ENCODE results near the gene OCEL1.

The OCEL1 gene

DNA sequence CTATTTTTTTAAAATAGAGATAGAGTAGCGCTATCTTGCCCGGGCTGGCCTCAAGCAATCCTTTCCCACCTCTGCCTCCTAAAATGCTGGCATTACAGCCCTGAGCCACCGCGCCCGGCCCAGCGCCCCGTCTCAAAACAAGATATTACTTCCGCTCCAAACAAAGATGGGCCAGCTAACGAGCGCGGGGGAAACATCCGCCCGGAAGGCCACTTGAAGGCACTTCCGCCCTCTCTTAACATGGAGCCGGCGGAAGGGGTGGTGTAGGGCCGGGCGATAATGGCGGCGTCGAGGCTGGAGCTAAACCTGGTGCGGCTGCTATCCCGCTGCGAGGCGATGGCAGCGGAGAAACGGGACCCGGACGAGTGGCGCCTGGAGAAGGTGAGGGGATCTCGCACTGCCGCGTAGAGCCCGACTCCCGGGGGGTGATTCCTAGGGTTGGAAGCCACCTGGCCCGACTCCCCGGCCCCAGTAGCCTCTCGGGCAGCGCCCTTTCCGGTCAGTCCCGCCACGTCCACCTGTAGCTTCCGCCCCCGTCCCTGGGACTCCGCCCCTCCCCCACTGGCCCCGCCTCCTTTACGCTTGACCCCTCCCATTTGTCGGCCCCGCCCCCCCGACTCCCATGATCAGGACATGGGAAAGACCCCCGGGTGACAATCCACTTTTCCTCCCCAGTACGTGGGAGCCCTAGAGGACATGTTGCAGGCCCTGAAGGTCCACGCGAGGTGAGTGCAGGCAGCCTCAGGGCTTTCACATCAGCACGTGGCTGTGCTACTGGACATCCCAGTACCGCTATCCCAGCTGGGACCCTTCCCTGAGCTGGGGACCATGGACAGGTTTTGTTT lies 10.7 kb upstream of the OCEL1 start, which contains the start of gene USE1:
Gene USE1, plus strand, starts transcription at position 231 of the 845 bp plus-strand sequence. Its CDS starts 49 bp downstream, at position 280.
- Histone ChIP-seq H3K79me1 (replicated peaks; ENCODE audit: low read length, poor library complexity, severe bottlenecking) (peaks cover 14% of the 10 kb centered on the region), H3K4me3 (ENCODE audit: insufficient read depth in 1 of 2, low read depth in 1 of 2, low read length in 2 of 2) (peak within 1 kb of the TSS; percentile 78 to 86), H4K8ac (ENCODE audit: low read length) (peak within 1 kb of the TSS; percentile 97), H3K27ac (ENCODE audit: low read length, poor library complexity, severe bottlenecking) (peak within 1 kb of the TSS; percentile 88), H2AFZ (ENCODE audit: low read depth, low read length) (peak within 1 kb of the TSS; percentile 89), H3K18ac (ENCODE audit: low read depth in 1 of 2, low read length in 2 of 2) (peak within 1 kb of the TSS; percentile 95 to 98), H2BK15ac (ENCODE audit: low read depth, poor library complexity, severe bottlenecking) (peak within 1 kb of the TSS; percentile 99), H3K14ac (ENCODE audit: low read length in 2 of 2) (no peak within 1 kb of the TSS), H2BK5ac (ENCODE audit: low read depth, low read length, poor library complexity, severe bottlenecking) (peak within 1 kb of the TSS; percentile 97), H2AK5ac (ENCODE audit: low read length, severe bottlenecking) (peak within 1 kb of the TSS; percentile 92), H3K27me3 (ENCODE audit: control insufficient read depth in 1 of 2, insufficient read depth in 1 of 2, low read length in 2 of 2) (no peaks in the 10 kb centered on the region), H3K36me3 (ENCODE audit: control insufficient read depth in 1 of 2, insufficient read depth in 2 of 2, low read depth in 1 of 2, low read length in 2 of 2) (peaks cover 60 to 62% of the 10 kb centered on the region in 2 experiments), H3K4me1 (ENCODE audit: control insufficient read depth, insufficient read depth, low read depth, low read length) (peaks cover 16% of the 10 kb centered on the region), H3K9ac (ENCODE audit: low read length) (peak within 1 kb of the TSS; percentile 90), H3K4ac (ENCODE audit: low read depth in 1 of 2, low read length in 2 of 2) (peak within 1 kb of the TSS; percentile 97 to 98), H3K23ac (ENCODE audit: low read length in 2 of 2) (peak within 1 kb of the TSS in 1 of 2 experiments; percentile 87), H3K9me3 (ENCODE audit: control insufficient read depth, low read length) (no peaks in the 10 kb centered on the region), H4K91ac (ENCODE audit: low read length) (peak within 1 kb of the TSS; percentile 98), H3K4me2 (ENCODE audit: low read length, poor library complexity, severe bottlenecking) (peak within 1 kb of the TSS; percentile 66), H2BK120ac (ENCODE audit: low read depth, low read length) (peak within 1 kb of the TSS; percentile 93), H2BK12ac (ENCODE audit: low read length in 2 of 2) (peak within 1 kb of the TSS; percentile 25 to 90)
- peak; percentile 92 for DNase-seq
- 4% methylated on average over 50 of the region's 56 CpGs for WGBS

DNA sequence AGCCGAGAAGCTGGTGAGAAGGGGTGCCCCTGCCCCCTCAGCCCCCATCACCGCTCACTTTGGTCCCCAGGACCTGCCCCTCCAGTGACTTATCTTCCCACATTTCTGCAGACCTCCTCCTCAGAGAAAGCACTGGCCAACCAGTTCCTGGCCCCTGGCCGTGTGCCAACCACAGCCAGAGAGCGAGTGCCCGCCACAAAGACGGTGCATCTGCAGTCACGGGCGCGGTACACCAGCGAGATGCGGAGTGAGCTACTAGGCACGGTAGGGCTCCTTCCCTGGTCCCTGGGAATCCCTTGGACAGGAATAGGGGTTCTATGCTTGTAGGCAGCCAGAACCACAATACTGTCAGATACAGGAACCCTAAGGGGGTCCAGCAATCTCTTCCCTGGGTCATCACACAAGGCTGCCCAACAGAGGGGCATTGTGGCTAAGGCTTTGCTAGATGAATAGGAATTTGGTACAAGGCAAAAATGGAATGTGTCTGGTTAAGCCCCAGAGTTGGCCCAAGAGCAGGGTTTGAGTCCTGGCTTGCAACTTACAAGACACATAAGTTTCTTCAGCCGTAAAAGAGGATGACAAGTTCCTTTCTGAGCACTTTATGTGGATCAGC lies 9.9 kb upstream of the OCEL1 start:
- peak overlapping the region; percentile 49 to 52 for H3K4ac ChIP-seq (ENCODE audit: low read depth in 1 of 2, low read length in 2 of 2)
- H3K4me2 ChIP-seq (ENCODE audit: low read length, poor library complexity, severe bottlenecking): peak overlapping the region; percentile 1
- no peak for DNase-seq
- WGBS: 98% methylated on average over 13 of the region's 13 CpGs
- no peaks in the 10 kb centered on the region for H3K27me3 ChIP-seq (ENCODE audit: control insufficient read depth in 1 of 2, insufficient read depth in 1 of 2, low read length in 2 of 2)
- H3K27ac ChIP-seq (ENCODE audit: low read length, poor library complexity, severe bottlenecking): no peak overlapping the region
- H3K36me3 ChIP-seq (ENCODE audit: control insufficient read depth in 1 of 2, insufficient read depth in 2 of 2, low read depth in 1 of 2, low read length in 2 of 2): peaks cover 52 to 54% of the 10 kb centered on the region in 2 experiments
- H4K8ac ChIP-seq (ENCODE audit: low read length): peak overlapping the region; percentile 14
- H2AK5ac ChIP-seq (ENCODE audit: low read length, severe bottlenecking): peak overlapping the region; percentile 58
- peak overlapping the region; percentile 4 to 28 for H3K18ac ChIP-seq (ENCODE audit: low read depth in 1 of 2, low read length in 2 of 2)
- peak overlapping the region; percentile 40 for H4K91ac ChIP-seq (ENCODE audit: low read length)
- H2BK120ac ChIP-seq (ENCODE audit: low read depth, low read length): peak overlapping the region; percentile 15
- H2BK5ac ChIP-seq (ENCODE audit: low read depth, low read length, poor library complexity, severe bottlenecking): no peak overlapping the region
- H3K23ac ChIP-seq (ENCODE audit: low read length in 2 of 2): no peak overlapping the region
- H3K79me1 ChIP-seq (replicated peaks; ENCODE audit: low read length, poor library complexity, severe bottlenecking): peaks cover 14% of the 10 kb centered on the region
- peaks cover 19% of the 10 kb centered on the region for H3K4me1 ChIP-seq (ENCODE audit: control insufficient read depth, insufficient read depth, low read depth, low read length)
- no peak overlapping the region for H3K14ac ChIP-seq (ENCODE audit: low read length in 2 of 2)
- H3K4me3 ChIP-seq (ENCODE audit: insufficient read depth in 1 of 2, low read depth in 1 of 2, low read length in 2 of 2): peak overlapping the region in 1 of 2 experiments; percentile 86
- peak overlapping the region; percentile 92 for H2BK15ac ChIP-seq (ENCODE audit: low read depth, poor library complexity, severe bottlenecking)
- no peaks in the 10 kb centered on the region for H3K9me3 ChIP-seq (ENCODE audit: control insufficient read depth, low read length)
- peak overlapping the region in 1 of 2 experiments; percentile 51 for H2BK12ac ChIP-seq (ENCODE audit: low read length in 2 of 2)
- no peak overlapping the region for H2AFZ ChIP-seq (ENCODE audit: low read depth, low read length)
- H3K9ac ChIP-seq (ENCODE audit: low read length): no peak overlapping the region

DNA sequence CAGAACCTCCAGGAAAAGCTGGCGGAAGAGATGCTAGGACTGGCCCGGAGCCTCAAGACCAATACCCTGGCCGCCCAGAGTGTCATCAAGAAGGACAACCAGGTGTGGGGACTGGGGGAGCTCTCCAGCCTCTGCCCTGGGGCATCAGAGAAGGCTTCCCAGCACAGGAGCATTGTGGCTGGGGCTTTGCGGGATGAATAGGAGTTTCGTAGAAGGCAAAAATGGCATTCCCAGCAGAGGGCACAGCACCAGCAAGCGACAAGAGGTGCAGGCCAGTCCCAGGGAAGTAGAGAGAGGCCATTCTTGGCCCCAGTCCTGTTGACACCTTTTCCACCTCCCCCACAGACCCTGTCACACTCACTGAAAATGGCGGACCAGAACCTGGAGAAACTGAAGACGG lies 6.7 kb upstream of the OCEL1 start:
- Histone ChIP-seq H3K79me1 (replicated peaks; ENCODE audit: low read length, poor library complexity, severe bottlenecking) (peaks cover 12% of the 10 kb centered on the region), H2BK15ac (ENCODE audit: low read depth, poor library complexity, severe bottlenecking) (no peak overlapping the region), H3K27me3 (ENCODE audit: control insufficient read depth in 1 of 2, insufficient read depth in 1 of 2, low read length in 2 of 2) (no peaks in the 10 kb centered on the region), H3K4me1 (ENCODE audit: control insufficient read depth, insufficient read depth, low read depth, low read length) (peaks cover 19% of the 10 kb centered on the region), H2BK120ac (ENCODE audit: low read depth, low read length) (peak overlapping the region; percentile 23), H3K23ac (ENCODE audit: low read length in 2 of 2) (no peak overlapping the region), H3K36me3 (ENCODE audit: control insufficient read depth in 1 of 2, insufficient read depth in 2 of 2, low read depth in 1 of 2, low read length in 2 of 2) (peaks cover 28 to 30% of the 10 kb centered on the region in 2 experiments), H3K9me3 (ENCODE audit: control insufficient read depth, low read length) (no peaks in the 10 kb centered on the region), H3K9ac (ENCODE audit: low read length) (no peak overlapping the region), H3K27ac (ENCODE audit: low read length, poor library complexity, severe bottlenecking) (no peak overlapping the region), H3K14ac (ENCODE audit: low read length in 2 of 2) (no peak overlapping the region), H2AK5ac (ENCODE audit: low read length, severe bottlenecking) (no peak overlapping the region), H3K4me2 (ENCODE audit: low read length, poor library complexity, severe bottlenecking) (no peak overlapping the region), H2BK5ac (ENCODE audit: low read depth, low read length, poor library complexity, severe bottlenecking) (no peak overlapping the region), H2BK12ac (ENCODE audit: low read length in 2 of 2) (no peak overlapping the region), H4K8ac (ENCODE audit: low read length) (no peak overlapping the region), H2AFZ (ENCODE audit: low read depth, low read length) (no peak overlapping the region), H3K4me3 (ENCODE audit: insufficient read depth in 1 of 2, low read depth in 1 of 2, low read length in 2 of 2) (no peak overlapping the region), H3K4ac (ENCODE audit: low read depth in 1 of 2, low read length in 2 of 2) (no peak overlapping the region), H3K18ac (ENCODE audit: low read depth in 1 of 2, low read length in 2 of 2) (no peak overlapping the region), H4K91ac (ENCODE audit: low read length) (no peak overlapping the region)
- WGBS: 98% methylated on average over 8 of the region's 8 CpGs
- no peak for DNase-seq

GRCh38 chr19:17220207-17220758 lies 5.7 kb upstream of the OCEL1 start:
- Histone ChIP-seq H3K79me1 (replicated peaks; ENCODE audit: low read length, poor library complexity, severe bottlenecking) (peaks cover 7% of the 10 kb centered on the region), H4K8ac (ENCODE audit: low read length) (peak overlapping the region; percentile 70), H4K91ac (ENCODE audit: low read length) (peak overlapping the region; percentile 36), H3K27me3 (ENCODE audit: control insufficient read depth in 1 of 2, insufficient read depth in 1 of 2, low read length in 2 of 2) (no peaks in the 10 kb centered on the region), H3K9ac (ENCODE audit: low read length) (peak overlapping the region; percentile 73), H3K36me3 (ENCODE audit: control insufficient read depth in 1 of 2, insufficient read depth in 2 of 2, low read depth in 1 of 2, low read length in 2 of 2) (peaks cover 28 to 30% of the 10 kb centered on the region in 2 experiments), H2BK12ac (ENCODE audit: low read length in 2 of 2) (no peak overlapping the region), H3K4me2 (ENCODE audit: low read length, poor library complexity, severe bottlenecking) (no peak overlapping the region), H3K14ac (ENCODE audit: low read length in 2 of 2) (no peak overlapping the region), H3K27ac (ENCODE audit: low read length, poor library complexity, severe bottlenecking) (no peak overlapping the region), H2BK5ac (ENCODE audit: low read depth, low read length, poor library complexity, severe bottlenecking) (no peak overlapping the region), H3K4ac (ENCODE audit: low read depth in 1 of 2, low read length in 2 of 2) (no peak overlapping the region), H2AK5ac (ENCODE audit: low read length, severe bottlenecking) (peak overlapping the region; percentile 23), H3K4me3 (ENCODE audit: insufficient read depth in 1 of 2, low read depth in 1 of 2, low read length in 2 of 2) (peak overlapping the region in 1 of 2 experiments; percentile 44), H2BK120ac (ENCODE audit: low read depth, low read length) (no peak overlapping the region), H3K23ac (ENCODE audit: low read length in 2 of 2) (no peak overlapping the region), H3K9me3 (ENCODE audit: control insufficient read depth, low read length) (no peaks in the 10 kb centered on the region), H3K18ac (ENCODE audit: low read depth in 1 of 2, low read length in 2 of 2) (peak overlapping the region; percentile 23 to 29), H2BK15ac (ENCODE audit: low read depth, poor library complexity, severe bottlenecking) (no peak overlapping the region), H3K4me1 (ENCODE audit: control insufficient read depth, insufficient read depth, low read depth, low read length) (peaks cover 13% of the 10 kb centered on the region), H2AFZ (ENCODE audit: low read depth, low read length) (no peak overlapping the region)
- peak; percentile 79 for DNase-seq
- 58% methylated on average over 14 of the region's 14 CpGs for WGBS

Measured in mesenchymal stem cell (in vitro differentiated cells and primary cell).